Left hindlimb (tissue), 1 donor: ENCODE results near the gene UBL5.
"Not testable (repeated sequence)": the region's sequence is repeated elsewhere in the genome, so short reads cannot be mapped to it uniquely, and the experiment has no call there.

ENCODE experiments used
- DNase-seq: peaks from one replicate; pipeline ENCODE4 v3.0.0-alpha.2; 2018

Gene UBL5

GRCh38 chr19:9827289-9828238, at the start of gene UBL5:
Gene UBL5 (plus strand): TSS chr19:9827918. CDS start chr19:9828338, 420 bp downstream.
- peak; percentile 88 for DNase-seq

DNA sequence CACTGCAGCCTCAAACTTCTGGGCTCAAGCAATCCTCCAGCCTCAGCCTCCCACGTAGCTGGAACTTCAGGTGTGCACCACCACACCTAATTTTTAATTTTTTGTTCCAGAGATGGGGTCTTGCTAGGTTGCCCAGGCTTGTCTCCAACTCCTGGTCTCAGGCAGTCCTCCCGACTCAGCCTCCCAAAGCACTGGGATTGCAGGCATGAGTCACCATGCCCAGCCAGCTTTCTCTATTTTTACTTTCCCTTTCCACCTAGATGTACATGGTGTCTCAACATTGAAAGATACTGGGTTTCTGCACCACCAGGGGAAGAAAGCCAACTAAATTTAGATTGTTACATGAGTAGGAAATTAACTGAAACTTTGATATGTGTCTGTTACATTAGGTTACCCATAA, 45.4 kb upstream of the UBL5 start:
- no peak for DNase-seq

- DNase-seq: not testable (repeated sequence)
Observed at GRCh38 chr19:9784163-9784496, 43.6 kb upstream of the UBL5 start.

DNA sequence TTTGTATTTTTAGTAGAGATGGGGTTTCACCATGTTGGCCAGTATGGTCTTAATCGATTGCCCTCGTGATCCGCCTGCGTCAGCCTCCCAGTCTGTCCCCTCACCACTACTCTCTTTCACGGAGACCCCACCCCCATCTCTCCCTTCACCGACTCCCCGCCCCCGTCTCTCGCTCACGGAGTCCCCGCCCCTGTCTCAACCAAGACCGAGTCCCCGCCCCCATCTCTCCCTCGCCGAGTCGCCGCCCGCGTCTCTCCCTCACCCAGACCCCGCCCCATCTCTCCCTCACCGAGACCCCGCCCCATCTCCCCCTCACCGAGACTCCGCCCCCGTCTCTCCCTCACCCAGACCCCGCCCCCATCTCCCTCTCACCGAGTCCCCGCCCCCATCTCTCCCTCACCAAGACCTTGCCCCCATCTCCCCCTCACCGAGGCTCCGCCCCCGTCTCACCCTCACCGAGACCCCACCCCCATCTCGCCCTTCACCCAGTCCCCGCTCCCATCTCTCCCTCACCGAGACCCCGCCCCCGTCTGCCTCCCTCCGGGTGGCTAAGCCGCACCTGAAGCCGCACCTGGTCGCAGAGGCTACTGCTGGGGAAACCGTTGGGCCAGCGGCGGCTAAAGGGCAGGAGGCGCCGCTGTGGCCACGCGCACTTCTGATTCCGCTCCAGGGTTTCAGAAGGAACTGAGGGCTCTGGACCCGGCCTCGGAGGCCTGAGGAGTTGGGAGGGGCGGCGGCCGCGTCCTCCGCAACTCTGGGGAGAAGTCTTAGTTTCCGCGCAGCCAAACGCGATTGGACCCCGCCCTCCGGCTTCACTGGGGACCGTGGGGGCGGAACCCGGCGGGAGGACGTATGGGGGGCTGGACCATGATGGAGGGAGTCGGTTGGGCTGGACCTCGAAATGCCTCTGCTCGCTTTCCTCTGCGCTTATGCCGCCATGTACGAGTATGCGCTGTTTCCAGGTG, 42.1 kb upstream of the UBL5 start:
- peak; percentile 99 for DNase-seq

DNA sequence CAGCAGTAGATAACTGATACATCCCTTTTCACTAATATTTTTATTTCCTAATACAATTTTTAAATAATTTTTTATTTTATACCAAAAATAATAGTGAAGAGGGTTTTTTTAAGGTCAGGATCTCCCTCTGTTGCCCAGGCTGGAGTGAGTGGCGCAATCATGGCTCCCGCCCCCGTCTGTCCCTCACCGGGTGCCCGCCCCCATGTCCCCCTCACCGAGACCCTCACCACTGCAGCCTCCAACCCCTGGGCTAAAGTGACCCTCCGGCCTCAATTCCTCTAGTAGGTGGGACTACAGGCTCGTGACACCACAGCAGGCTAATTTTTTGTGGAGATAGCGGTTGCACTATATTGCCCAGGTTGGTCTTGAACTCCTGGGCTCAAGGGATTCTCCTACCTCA, 41.4 kb upstream of the UBL5 start:
- DNase-seq: no peak

DNA sequence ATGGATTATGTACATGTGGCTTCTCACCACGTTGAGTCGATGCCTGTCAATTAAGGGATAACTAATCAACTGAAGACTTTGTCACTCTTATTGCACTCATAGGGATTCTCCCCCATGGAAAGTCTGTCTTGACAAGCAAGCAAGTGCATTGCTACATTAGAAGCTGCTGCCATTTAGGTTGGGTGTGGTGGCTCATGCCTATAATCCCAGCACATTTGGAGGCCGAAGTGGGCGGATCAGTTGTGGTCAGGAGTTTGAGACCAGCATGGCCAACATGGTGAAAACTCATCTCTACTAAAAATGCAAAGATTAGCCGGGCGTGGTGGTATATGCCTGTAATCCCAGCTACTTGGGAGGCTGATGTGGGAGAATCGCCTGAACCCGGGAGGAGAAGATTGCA, 40.9 kb upstream of the UBL5 start:
- DNase-seq: no peak

DNA sequence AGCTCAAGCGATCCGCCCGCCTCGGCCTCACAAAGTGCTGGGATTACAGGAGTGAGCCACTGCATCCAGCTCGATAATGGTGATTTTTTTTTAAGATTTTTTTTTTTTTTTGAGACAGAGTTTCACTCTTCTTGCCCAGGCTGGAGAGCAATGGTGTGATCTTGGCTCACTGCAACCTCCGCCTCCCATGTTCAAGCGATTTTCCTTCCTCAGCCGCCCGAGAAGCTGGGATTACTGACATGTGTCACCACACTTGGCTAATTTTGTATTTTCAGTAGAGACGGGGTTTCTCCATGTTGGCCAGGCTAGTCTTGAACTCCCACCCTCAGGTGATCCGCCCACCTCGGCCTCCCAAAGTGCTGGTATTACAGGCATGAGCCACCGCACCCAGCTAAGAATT, 39.1 kb upstream of the UBL5 start:
- DNase-seq: not testable (repeated sequence)

DNA sequence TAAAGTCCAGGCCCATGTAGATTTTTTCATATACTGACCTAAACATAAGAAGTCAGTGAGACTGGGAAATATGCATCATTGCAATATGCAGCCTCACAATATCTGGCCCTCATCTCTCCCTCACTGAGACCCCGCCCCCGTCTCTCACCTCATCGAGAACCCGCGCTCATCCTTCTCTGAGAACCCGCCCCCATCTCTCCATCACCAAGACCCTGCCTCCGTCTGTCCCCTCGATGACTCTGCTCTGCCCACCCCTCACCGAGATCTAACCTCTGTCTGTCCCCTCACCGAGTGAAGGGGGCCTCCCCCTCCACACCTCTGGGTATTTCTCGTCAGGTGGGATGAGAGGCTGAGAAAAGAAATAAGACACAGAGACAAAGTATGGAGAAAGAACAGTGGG, 38.7 kb upstream of the UBL5 start:
- no peak for DNase-seq

DNA sequence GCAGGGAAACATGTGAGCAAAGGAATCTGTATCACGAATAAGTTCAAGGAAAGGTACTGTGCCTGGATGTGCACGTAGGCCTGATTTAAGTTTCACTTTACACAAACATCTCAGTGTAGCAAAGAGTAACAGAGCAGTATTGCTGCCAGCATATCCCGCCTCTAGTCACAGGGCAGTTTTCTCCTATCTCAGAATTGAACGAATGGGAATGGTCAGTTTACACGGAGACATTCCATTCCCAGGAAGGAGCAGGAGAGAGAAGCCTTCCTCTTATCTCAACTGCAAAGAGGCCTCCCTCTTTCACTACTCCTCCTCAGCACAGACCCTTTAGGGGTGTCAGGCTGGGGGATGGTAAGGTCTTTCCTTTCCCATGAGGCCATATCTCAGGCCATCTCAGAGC, 38.1 kb upstream of the UBL5 start:
- not testable (repeated sequence) for DNase-seq

DNA sequence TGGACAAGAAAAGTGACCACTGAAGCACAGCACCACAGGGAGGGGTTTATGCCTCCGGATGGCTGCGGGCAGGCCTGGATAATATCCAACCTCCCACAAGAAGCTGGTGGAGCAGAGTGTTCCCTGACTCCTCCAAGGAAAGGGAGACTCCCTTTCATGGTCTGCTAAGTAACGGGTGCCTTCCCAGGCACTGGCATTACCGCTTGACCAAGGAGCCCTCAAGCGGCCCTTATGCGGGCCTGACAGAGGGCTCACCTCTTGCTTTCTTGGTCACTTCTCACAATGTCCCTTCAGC, 36.7 kb upstream of the UBL5 start:
- not testable (repeated sequence) for DNase-seq

- DNase-seq: peak; percentile 99
Observed at GRCh38 chr19:9791552-9792205, 36.0 kb upstream of the UBL5 start.

DNA sequence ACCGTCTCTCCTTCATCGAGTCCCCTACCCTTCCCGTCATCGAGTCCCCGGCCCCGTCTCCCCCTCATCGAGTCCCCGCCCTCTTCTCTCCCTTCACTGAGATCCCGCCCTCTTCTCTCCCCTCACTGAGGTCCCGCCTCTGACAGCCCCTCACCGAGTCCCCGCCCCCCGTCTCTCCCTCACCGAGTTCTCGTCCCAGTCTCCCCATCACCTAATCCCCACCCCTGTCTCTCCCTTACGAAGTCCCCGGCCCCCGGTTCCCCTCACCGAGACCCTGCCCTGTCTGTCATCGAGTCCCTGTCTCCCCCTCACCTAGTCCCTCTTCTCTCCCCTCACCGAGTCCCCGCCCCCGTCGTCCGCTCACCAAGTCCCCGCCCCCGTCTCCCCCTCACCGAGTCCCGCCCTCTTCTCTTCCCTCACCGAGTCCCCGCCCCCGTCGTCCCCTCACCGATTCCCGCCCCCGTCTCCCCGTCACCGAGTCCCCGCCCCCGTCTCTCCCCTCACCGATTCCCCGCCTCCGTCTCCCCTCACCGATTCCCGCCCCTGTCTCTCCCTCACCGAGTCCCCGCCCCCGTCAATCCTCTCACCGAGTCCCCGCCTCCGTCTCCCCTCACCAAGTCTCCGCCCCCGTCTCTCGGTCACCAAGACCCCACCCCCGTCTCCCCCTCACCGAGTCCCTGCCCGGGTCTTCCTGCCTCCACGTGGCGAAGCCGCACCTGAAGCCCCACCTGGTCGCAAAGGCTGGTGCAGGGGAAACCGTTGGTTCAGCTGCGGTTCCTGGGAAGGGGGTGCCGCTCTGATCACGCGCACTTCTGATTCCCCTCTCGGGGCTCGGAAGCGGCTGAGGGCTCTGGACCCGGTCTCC, 35.3 kb upstream of the UBL5 start:
- DNase-seq: peak; percentile 99

DNA sequence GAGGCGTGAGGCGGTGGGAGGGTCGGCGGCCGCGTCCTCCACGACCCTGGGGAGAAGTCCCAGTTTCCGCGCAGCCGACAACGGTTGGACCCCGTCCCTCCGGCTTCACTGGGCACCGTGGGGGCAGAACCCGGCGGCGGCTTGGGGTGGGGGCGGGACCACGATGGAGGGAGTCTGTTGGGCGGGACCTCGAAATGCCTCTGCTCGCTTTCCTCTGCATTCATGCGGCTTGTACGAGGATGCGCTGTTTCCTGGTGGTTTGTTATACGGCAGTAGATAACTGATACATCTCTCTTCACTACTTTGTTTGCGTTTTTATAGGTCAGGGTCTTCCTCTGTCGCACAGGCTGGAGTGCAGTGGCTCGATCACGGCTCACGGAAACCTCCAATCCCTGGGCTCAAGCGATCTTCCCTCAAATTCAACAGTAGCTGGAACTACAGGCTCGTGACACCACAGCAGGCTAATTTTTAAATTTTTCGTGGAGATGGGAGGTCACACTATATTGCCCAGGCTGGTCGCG, 34.6 kb upstream of the UBL5 start:
- no peak for DNase-seq

- DNase-seq: peak; percentile 86
Observed at GRCh38 chr19:9796113-9796773, 31.5 kb upstream of the UBL5 start.

DNA sequence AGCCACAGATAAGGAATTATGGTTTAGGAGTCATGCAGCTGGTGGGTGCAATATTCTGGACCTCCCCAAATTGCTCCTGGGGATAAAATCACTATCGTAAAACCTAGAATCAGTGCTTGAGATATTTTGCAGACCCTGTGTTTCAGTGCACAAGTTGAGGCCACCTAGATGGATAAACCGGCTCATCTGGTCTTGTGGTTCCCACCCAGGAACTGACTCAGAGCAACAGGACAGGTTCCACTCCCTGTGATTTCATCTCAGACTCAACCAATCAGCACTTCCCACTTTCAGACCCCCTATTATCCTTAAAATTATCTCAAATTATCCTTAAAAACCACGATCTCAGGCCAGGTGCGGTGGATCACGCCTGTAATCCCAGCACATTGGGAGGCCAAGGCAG, 29.8 kb upstream of the UBL5 start:
- DNase-seq: no peak

GRCh38 chr19:9799162-9799561, 28.6 kb upstream of the UBL5 start:
- no peak for DNase-seq

- no peak for DNase-seq
Observed at GRCh38 chr19:9801976-9802375, 25.7 kb upstream of the UBL5 start.

DNA sequence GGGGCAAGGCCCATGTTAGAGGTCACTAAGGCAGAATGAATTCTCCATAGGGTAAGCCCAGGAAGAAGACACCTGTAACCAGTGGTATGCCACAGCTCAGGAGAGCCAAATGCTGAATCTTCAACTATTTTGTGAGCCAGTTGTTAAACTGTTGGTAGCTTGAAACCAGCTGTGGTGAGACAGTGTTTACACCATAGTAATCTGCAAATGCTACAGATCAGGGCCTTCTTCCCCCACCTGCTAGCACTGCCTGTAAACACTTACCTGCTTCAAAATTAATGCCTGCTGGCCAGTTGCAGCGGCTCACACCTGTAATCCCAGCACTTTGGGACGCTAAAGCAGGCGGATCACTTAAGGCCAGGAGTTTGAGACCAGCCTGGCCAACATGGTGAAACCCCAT, 20.9 kb upstream of the UBL5 start:
- no peak for DNase-seq

- DNase-seq: no peak
Observed at GRCh38 chr19:9808855-9809824, 18.6 kb upstream of the UBL5 start.

DNA sequence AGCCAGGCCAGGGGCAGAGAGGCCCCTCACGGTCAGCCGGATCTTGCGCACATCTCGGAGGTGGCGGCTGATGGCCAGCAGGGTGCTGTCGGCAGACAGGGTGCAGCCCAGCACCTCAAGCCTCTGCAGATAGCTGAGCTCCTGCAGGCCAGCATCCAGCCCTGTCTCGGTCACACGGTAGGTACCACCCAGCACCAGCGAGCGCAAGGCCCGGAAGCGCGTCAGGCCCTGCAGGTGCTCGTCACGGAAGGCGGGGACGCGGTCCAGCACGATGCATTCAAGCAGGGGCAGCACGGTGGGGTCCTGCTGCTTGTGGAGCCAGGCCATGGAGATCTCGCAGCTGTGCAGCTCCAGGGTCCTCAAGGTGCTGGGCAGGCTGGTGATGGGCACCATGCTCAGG, 16.6 kb upstream of the UBL5 start:
- no peak for DNase-seq
